Effector memory CD4-positive, alpha-beta T cell (primary cell): ENCODE measurements around the gene BICD2.

Experiments
- DNase-seq, 3 donors: peaks; one replicate each; pipeline ENCODE4 v3.0.0-alpha.2; 2020
- H3K27ac ChIP-seq: 2 replicates; pipeline ENCODE4 v1.7.0; 2013; ENCODE audit warnings: mild to moderate bottlenecking, low read length, moderate library complexity; ENCODE audit not compliant: insufficient read depth, poor library complexity, severe bottlenecking
- H3K27me3 ChIP-seq: replicated peaks from 2 replicates; pipeline ENCODE4 v1.7.0; 2013; ENCODE audit warnings: mild to moderate bottlenecking, low read length; ENCODE audit not compliant: insufficient read depth, control insufficient read depth, poor library complexity, severe bottlenecking
- H3K36me3 ChIP-seq: 2 replicates; pipeline ENCODE4 v1.7.0; 2013; ENCODE audit warnings: mild to moderate bottlenecking, low read length, moderate library complexity; ENCODE audit not compliant: control insufficient read depth, insufficient read depth
- H3K4me1 ChIP-seq: 2 replicates; pipeline ENCODE4 v1.7.0; 2013; ENCODE audit warnings: low read length, mild to moderate bottlenecking; ENCODE audit not compliant: control insufficient read depth, insufficient read depth, poor library complexity, severe bottlenecking
- H3K4me3 ChIP-seq: 2 replicates; pipeline ENCODE4 v1.7.0; 2013; ENCODE audit warnings: low read length, low read depth, mild to moderate bottlenecking; ENCODE audit not compliant: insufficient read depth, poor library complexity, severe bottlenecking
- H3K9me3 ChIP-seq: 2 replicates; pipeline ENCODE4 v1.7.0; 2013; ENCODE audit warnings: mild to moderate bottlenecking, low read length, moderate library complexity; ENCODE audit not compliant: control insufficient read depth

BICD2 gene

GRCh38 chr9:92663126-92663525 lies 101.5 kb downstream of the BICD2 start:
- Histone ChIP-seq H3K27me3 (no peaks in the 10 kb centered on the region), H3K27ac (no peak overlapping the region), H3K9me3 (no peaks in the 10 kb centered on the region), H3K4me3 (no peak overlapping the region), H3K36me3 (peaks cover 9% of the 10 kb centered on the region), H3K4me1 (no peaks in the 10 kb centered on the region)
- DNase-seq: no peak

- Histone ChIP-seq H3K36me3 (peaks cover 16% of the 10 kb centered on the region), H3K27ac (no peak overlapping the region), H3K4me1 (no peaks in the 10 kb centered on the region), H3K4me3 (no peak overlapping the region), H3K27me3 (no peaks in the 10 kb centered on the region), H3K9me3 (no peaks in the 10 kb centered on the region)
- no peak for DNase-seq
Measured at GRCh38 chr9:92661743-92662142, 102.9 kb downstream of the BICD2 start.
